Measurements from ENCODE around the gene SMPD2. TPM values are rescaled to one million over a fixed set of nuclear protein-coding genes. Genes with fewer than 3 reads are reported as not detected.

Gene SMPD2
- total RNA-seq, 1 donor from 2014 or later: 6.2 TPM

DNA sequence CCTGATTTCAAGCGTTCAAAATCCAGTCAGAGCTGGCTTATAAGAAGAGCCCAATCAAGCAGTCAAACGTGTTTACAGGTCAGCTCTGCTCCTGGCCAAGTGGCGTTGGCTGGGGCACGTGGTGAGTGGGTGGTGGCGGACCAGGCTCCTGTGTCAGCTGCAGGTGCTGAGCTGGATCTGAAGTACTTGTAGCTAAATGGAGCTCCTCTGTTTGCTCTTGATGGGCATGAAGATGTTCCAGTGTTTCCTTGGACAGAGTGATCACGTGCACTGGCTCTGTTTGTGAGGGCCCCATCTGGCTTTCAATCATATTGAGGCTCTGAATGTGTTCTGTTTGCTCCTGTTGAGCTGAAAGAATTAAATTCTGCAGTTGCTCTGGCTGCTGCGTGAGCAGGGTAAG, 25.2 kb downstream of the SMPD2 start:
- FAIRE-seq (no peak), DNase-seq (ENCODE audit: low read depth) (no peak)
- Mint-ChIP-seq H3K36me3 (ENCODE audit: low read depth, unreplicated experiment) (peaks cover 18% of the 10 kb centered on the region), H3K27ac (ENCODE audit: unreplicated experiment) (no peak overlapping the region), H3K4me3 (ENCODE audit: unreplicated experiment) (no peak overlapping the region), H3K27me3 (ENCODE audit: low read depth, unreplicated experiment) (no peaks in the 10 kb centered on the region), H3K4me1 (ENCODE audit: low read depth, unreplicated experiment) (no peaks in the 10 kb centered on the region), H3K9me3 (ENCODE audit: unreplicated experiment) (no peaks in the 10 kb centered on the region)
- Histone ChIP-seq H3K4me1 (ENCODE audit: insufficient read depth, low read length) (peaks cover 3% of the 10 kb centered on the region), H3K36me3 (ENCODE audit: insufficient read depth, low read length) (peaks cover 23% of the 10 kb centered on the region), H3K27me3 (ENCODE audit: insufficient read depth, low read length) (no peaks in the 10 kb centered on the region), H3K4me2 (ENCODE audit: low read length) (no peak overlapping the region), H3K79me2 (ENCODE audit: insufficient read depth, low read length) (no peaks in the 10 kb centered on the region), H2AFZ (ENCODE audit: low read depth, low read length) (no peak overlapping the region), H3K4me3 (ENCODE audit: insufficient read depth, low read depth, low read length) (no peak overlapping the region), H3K9ac (ENCODE audit: low read length) (no peak overlapping the region), H3K9me3 (ENCODE audit: insufficient read depth, low read depth, low read length) (no peaks in the 10 kb centered on the region), H3K27ac (ENCODE audit: low read depth, low read length) (no peak overlapping the region), H4K20me1 (ENCODE audit: insufficient read depth, low read length) (peaks cover 16% of the 10 kb centered on the region)
- TF ChIP-seq EZH2 (IDR thresholded peaks at IDR 0.05; ENCODE audit: insufficient read depth, low read length): no peak
- TF ChIP-seq, protein P1, sequence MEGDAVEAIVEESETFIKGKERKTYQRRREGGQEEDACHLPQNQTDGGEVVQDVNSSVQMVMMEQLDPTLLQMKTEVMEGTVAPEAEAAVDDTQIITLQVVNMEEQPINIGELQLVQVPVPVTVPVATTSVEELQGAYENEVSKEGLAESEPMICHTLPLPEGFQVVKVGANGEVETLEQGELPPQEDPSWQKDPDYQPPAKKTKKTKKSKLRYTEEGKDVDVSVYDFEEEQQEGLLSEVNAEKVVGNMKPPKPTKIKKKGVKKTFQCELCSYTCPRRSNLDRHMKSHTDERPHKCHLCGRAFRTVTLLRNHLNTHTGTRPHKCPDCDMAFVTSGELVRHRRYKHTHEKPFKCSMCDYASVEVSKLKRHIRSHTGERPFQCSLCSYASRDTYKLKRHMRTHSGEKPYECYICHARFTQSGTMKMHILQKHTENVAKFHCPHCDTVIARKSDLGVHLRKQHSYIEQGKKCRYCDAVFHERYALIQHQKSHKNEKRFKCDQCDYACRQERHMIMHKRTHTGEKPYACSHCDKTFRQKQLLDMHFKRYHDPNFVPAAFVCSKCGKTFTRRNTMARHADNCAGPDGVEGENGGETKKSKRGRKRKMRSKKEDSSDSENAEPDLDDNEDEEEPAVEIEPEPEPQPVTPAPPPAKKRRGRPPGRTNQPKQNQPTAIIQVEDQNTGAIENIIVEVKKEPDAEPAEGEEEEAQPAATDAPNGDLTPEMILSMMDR (IDR thresholded peaks at IDR 0.05; ENCODE audit: insufficient read depth, low read depth, low read length): no peak

DNA sequence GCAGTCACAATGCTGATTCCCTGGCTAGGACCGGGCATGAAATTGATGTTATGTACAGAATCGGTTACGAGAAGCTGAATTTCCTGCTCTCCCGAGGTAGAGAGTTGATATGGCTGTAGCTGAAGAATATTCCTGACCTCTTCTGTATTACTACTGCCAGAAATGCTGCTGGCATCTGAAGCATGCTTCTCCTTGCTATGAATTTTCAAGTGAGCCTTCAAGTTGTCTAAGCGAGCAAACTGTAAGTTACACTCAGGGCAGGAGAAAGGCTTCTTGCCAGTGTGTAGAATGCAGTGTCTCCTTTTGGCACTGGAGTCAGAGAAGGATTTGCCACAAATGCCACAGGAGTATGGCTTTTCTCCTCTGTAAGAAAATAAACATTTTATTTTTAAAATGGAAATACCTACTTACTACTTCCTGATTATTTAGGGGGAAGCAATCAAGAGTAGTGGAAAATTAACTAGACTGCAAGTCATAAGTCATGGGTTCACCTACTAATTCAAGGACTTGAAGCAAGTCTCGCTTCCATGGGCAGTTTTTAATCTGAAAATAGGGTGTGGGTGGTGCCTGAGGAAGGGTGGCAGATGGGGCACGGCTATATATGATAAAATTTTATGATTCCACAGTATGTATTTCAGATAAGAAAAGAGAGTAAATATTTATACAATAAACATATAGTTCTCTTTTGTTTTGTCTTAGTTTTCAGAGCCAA, 25.8 kb downstream of the SMPD2 start:
- H3K27ac Mint-ChIP-seq (ENCODE audit: unreplicated experiment): no peak overlapping the region

More for the DNA sequence above, 25.8 kb downstream of the SMPD2 start:
- Histone ChIP-seq H3K4me2 (ENCODE audit: low read length) (no peak overlapping the region), H3K79me2 (ENCODE audit: insufficient read depth, low read length) (no peaks in the 10 kb centered on the region), H3K9ac (ENCODE audit: low read length) (no peak overlapping the region), H3K4me3 (ENCODE audit: insufficient read depth, low read depth, low read length) (no peak overlapping the region), H3K27me3 (ENCODE audit: insufficient read depth, low read length) (no peaks in the 10 kb centered on the region), H4K20me1 (ENCODE audit: insufficient read depth, low read length) (peaks cover 16% of the 10 kb centered on the region), H3K9me3 (ENCODE audit: insufficient read depth, low read depth, low read length) (no peaks in the 10 kb centered on the region), H3K27ac (ENCODE audit: low read depth, low read length) (no peak overlapping the region), H2AFZ (ENCODE audit: low read depth, low read length) (no peak overlapping the region), H3K4me1 (ENCODE audit: insufficient read depth, low read length) (peaks cover 3% of the 10 kb centered on the region), H3K36me3 (ENCODE audit: insufficient read depth, low read length) (peaks cover 27% of the 10 kb centered on the region)
- H3K9me3 Mint-ChIP-seq (ENCODE audit: unreplicated experiment): no peaks in the 10 kb centered on the region
- TF ChIP-seq, protein P1 (IDR thresholded peaks at IDR 0.05; ENCODE audit: insufficient read depth, low read depth, low read length): no peak
- TF ChIP-seq EZH2 (IDR thresholded peaks at IDR 0.05; ENCODE audit: insufficient read depth, low read length): no peak
- no peak overlapping the region for H3K4me3 Mint-ChIP-seq (ENCODE audit: unreplicated experiment)
- FAIRE-seq (no peak), DNase-seq (ENCODE audit: low read depth) (no peak)
- H3K36me3 Mint-ChIP-seq (ENCODE audit: low read depth, unreplicated experiment): peaks cover 18% of the 10 kb centered on the region
- H3K4me1 Mint-ChIP-seq (ENCODE audit: low read depth, unreplicated experiment): no peaks in the 10 kb centered on the region
- H3K27me3 Mint-ChIP-seq (ENCODE audit: low read depth, unreplicated experiment): no peaks in the 10 kb centered on the region
